ENCODE results near the gene NCF4.
A peak's percentile ranks its signal among the peaks of the same experiment; 100 is the strongest.

NCF4 gene

DNA sequence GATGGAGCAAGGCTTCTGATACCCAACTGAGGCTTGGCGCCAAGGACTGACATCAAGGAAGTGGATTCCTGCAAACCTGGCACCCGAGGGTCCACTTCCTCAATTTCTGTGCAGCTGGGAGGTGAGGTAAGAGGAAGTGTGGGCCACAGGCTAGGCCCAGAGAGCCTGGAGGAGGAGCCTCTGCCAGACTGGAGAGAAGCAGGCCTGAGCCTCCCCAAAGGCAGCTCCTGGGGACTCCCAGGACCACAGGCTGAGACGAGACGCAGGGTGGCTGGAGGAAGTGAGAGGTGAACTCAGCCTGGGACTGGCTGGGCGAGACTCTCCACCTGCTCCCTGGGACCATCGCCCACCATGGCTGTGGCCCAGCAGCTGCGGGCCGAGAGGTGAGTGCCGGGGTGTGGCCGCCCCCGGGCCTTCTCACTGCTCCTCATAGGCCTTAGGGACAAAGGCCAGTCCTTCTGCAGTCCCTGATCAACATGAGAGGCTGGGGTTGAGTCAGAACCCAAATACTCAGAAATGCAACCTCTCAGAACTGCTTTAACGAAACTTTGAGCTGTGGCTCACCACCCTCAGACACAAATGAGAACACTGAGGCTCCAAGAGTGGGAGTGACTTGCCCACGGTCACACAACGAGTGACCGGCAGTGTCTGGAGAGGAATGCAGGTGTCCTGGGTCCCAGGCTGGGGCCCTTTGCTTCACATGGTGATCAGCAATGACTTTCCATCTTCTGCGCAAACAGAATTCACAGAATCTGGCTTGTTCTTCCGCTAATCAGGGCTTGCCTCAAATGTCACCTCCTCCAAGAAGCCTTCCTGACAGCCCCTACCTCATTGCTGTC lies at the start of gene NCF4:
Gene NCF4 (plus strand): TSS at position 186 of the 839 bp plus-strand sequence. CDS start 166 bp downstream, at position 352.
- peak; percentile 90 for DNase-seq (ENCODE audit: low read depth)

DNA sequence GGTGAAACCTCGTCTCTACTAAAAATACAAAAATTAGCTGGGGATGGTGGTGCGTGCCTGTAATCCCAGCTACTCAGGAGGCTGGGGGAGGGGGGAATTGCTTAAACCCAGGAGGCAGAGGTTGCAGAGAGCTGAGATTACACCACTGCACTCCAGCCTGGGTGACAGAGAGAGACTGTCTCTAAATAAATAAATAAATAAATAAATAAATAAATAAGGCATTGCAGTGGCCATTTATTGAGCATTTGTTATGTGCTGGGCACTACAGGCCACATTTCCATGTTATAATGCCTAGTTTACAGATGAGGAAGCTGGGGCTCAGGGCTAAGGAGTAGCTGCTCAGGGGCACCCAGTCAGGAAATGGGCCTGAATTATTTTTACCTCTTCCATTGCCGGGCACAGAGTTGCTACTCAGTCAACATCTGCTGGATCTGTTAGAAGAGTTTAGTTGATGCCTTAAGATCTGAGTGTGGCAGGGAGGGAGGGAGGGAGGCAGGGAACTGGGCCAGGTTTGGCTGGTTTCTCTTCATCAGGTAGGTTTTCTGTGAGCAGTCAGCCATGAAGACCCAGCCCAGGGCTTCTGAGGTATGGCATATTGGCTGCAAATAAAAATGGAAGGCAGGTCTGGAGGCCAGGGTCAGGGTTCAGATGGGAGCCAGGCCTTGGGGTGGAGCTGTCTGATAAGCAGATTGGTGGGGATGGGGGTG lies 49.6 kb upstream of the NCF4 start:
- no peak for DNase-seq (ENCODE audit: low read depth)

- no peak for DNase-seq (ENCODE audit: low read depth)
Measured at GRCh38 chr22:36814801-36815200, 46.0 kb upstream of the NCF4 start.

DNA sequence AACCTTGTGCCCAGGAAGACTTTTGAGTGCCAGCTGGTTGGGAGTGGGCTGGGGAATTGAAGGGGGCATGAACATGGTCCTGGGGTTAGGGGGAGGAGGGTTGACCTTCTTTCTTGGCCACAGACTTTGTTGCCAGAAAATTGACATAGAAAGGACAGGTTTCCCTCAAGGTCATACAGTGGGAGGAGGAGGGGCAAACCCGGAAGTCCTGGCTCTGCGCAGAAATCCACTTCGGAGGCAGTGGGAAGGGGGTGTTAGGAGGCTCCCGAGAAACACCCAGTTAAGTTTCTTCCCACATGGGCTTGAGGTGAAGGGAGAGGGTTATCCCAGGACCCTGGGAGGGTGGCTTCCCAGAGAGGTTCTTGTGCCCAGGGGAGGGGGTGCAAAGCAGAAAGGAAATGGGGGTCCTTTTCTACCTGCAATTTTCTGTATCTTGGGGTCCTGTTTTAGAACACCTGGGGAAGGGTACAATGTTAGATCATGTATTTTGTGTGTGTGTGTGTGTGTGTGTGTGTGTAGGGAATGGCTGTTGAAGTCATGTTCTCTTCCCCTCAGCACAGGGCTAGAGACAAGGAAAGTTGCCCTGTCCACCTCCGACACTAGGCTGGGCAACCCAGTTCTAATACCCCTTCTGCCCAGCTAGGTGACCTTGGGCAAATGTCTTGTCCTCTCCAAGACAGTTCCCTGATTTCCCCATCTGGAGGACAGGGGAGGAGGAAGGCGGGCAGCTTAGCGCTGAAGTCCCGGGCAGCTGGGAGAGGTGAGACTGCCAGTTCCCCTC lies 45.1 kb upstream of the NCF4 start:
- no peak for DNase-seq (ENCODE audit: low read depth)

DNA sequence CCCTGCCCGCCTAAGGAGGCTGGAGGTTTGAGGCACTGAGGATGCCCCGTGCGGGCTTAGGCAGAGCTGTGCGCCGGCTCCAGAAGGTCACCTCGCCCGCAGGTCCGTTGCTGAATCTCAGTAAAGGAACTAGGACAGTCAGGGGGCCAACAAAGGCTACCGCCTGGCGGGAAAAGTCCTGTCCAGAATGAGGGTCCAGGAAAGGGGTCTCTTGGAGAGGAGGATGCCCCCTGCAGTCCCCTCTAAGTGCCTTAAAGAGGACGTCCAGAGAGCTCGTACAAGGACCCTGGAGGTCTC lies 44.5 kb upstream of the NCF4 start:
- no peak for DNase-seq (ENCODE audit: low read depth)

- DNase-seq (ENCODE audit: low read depth) = peak; percentile 29
Measured at GRCh38 chr22:36816636-36817524, 43.9 kb upstream of the NCF4 start, which contains the start of gene PVALB. Gene PVALB, minus strand, starts transcription at chr22:36817035. Its CDS starts 30 bp downstream, at chr22:36817005.

GRCh38 chr22:36817525-36817848 lies 43.3 kb upstream of the NCF4 start:
- DNase-seq (ENCODE audit: low read depth) = no peak

DNA sequence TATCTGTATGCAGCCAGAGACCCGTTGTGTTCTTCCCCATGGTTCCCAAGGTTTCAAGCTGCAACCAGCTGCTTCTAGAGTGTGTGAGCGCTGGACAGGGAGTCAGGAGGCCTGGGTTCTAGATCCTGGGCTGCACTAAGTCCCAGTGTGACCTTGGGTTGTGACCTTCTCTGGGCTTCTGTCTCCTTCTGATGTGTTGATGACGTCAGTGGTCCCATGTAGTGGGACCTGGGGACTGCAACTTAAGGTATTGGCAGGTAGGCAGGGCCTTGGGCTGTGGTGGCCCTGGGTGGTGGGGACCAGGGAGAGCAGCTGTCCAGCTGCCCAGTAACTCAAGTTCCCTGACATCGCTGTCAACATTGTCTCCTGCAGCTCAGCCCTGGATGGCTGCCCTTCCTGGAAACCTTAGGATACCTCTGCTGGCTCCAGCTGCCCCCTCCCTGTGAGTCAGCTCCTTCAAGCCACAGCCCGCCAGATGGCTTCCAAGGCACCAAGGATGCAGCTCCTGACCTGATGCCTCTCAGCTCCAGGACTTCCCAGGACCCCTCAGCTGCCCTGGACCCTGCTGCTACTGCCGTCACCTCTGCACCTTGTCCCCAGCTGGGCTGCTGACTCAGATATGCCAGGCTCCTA lies 42.7 kb upstream of the NCF4 start:
- DNase-seq (ENCODE audit: low read depth) = no peak

- no peak for DNase-seq (ENCODE audit: low read depth)
Measured at GRCh38 chr22:36819112-36819511, 41.7 kb upstream of the NCF4 start.

DNA sequence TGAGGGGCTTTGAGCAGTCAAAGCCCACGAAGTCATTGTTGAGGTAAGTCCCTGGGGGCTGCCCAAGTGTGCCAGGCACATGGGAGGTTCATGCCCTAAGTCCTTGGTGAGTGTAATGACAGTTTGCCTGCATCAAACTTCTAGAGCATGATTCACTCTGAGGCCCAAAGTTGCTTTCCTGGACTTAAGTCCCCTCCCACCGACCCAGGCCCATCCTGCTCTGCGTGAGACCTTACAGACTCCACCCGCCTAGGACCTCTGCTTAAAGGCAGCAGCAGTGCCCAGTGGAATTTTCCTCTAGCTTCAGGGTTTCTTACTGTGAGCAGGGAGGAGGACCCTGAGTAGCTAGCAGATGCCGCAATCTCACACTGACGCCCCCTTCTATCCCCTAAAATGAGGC lies 38.2 kb upstream of the NCF4 start:
- no peak for DNase-seq (ENCODE audit: low read depth)

- DNase-seq (ENCODE audit: low read depth) = no peak
Measured at GRCh38 chr22:36823186-36823839, 37.5 kb upstream of the NCF4 start.

DNA sequence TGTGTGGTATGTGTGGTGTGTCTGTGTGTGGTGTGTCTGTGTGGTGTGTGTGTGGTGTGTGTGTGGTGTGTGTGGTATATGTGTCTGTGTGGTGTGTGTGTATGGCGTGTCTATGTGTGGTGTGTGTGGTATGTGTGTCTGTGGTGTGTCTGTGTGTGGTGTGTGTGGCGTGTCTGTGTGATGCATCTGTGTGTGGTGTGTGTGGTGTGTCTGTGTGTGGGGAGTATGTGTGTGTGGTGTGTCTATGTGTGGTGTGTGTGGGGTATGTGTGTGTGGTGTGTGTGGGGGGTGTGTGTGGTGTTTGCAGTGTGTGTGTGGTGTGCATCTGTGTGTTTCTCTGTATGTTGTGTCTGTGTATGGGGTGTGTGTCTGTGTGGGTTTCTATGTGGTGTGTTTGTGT lies 36.2 kb upstream of the NCF4 start:
- no peak for DNase-seq (ENCODE audit: low read depth)

- no peak for DNase-seq (ENCODE audit: low read depth)
Measured at GRCh38 chr22:36826262-36826661, 34.5 kb upstream of the NCF4 start.

GRCh38 chr22:36828815-36829214 lies 32.0 kb upstream of the NCF4 start:
- no peak for DNase-seq (ENCODE audit: low read depth)

- no peak for DNase-seq (ENCODE audit: low read depth)
Measured at GRCh38 chr22:36829370-36830002, 31.3 kb upstream of the NCF4 start.

DNA sequence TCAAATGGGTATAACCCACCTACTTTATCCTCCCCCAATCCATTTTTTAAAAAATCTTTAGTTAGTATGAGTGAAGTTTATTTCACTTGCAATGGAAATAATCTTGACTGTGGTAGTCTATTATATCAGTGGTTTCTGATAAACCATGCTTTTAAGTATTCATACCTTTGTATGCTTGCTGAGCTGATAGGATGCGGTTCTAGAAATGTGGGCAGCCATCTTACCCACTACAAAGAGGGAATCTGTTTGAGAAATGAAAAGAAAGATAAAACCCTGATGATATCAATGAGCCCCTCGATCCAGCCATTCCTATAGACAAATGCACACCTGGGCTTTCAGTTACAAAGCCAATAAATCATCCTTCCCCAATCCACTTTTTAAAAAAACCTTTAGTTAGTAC lies 30.2 kb upstream of the NCF4 start:
- no peak for DNase-seq (ENCODE audit: low read depth)

GRCh38 chr22:36831206-36831605 lies 29.6 kb upstream of the NCF4 start:
- no peak for DNase-seq (ENCODE audit: low read depth)

- no peak for DNase-seq (ENCODE audit: low read depth)
Measured at GRCh38 chr22:36831717-36832116, 29.1 kb upstream of the NCF4 start.

GRCh38 chr22:36833073-36833472 lies 27.7 kb upstream of the NCF4 start:
- no peak for DNase-seq (ENCODE audit: low read depth)

- DNase-seq (ENCODE audit: low read depth) = no peak
Measured at GRCh38 chr22:36835903-36836302, 24.9 kb upstream of the NCF4 start.
